Psoas muscle (tissue), 8 donors: ENCODE data around the gene PLEKHA6. TPM values are rescaled to one million over a fixed set of nuclear protein-coding genes. Genes with fewer than 3 reads are reported as not detected.

Source experiments
- ATAC-seq, 4 donors: fragments of 200-7000 bp; cut with Tn5 transposase; one replicate each; pipeline ENCODE4 v1.9.1; 2020; ENCODE audit warnings: moderate library complexity in 3 of 4, mild to moderate bottlenecking in 2 of 4
- DNase-seq, 2 donors: peaks; one replicate each; pipeline ENCODE4 v3.0.0-alpha.2; 2020
- H3K27ac ChIP-seq: fragments of 200-600 bp; one replicate; pipeline ENCODE4 v1.8.0; 2022
- H3K27me3 ChIP-seq, 3 donors: fragments of 200-600 bp in 1 of 3; one replicate each; pipeline versions ENCODE4 v1.6.1 to v1.8.0; 2013 to 2022; ENCODE audit warnings: low read length in 2 of 3, mild to moderate bottlenecking in 2 of 3, moderate library complexity in 1 of 3; ENCODE audit not compliant: insufficient read depth in 3 of 3
- H3K36me3 ChIP-seq, 2 donors: fragments of 200-600 bp in 1 of 2; one replicate each; pipeline versions ENCODE4 v1.6.1 to v1.8.0; 2013 to 2022; ENCODE audit warnings: low read depth in 1 of 2, mild to moderate bottlenecking in 1 of 2, moderate library complexity in 1 of 2; ENCODE audit not compliant: insufficient read depth in 1 of 2
- H3K4me1 ChIP-seq: fragments of 200-600 bp; one replicate; pipeline ENCODE4 v1.8.0; 2022
- H3K4me3 ChIP-seq: fragments of 200-600 bp; one replicate; pipeline ENCODE4 v1.8.0; 2022; ENCODE audit warnings: mild to moderate bottlenecking
- H3K9me3 ChIP-seq: fragments of 200-600 bp; one replicate; pipeline ENCODE4 v1.8.0; 2022
- CTCF ChIP-seq: fragments of 200-600 bp; IDR thresholded peaks from one replicate; pipeline ENCODE4 v1.8.0; 2022; ENCODE audit warnings: antibody characterized with exemption
- WGBS, 3 donors: extraction: QIAGEN DNeasy Blood & Tissue Kit; methylation state at CpG; one replicate each; pipeline versions ENCODE4 v1.1.6 to v1.1.7; 2013; 5-methylcytosine and 5-hydroxymethylcytosine counted together
- intact Hi-C, 2 donors: fragments of 100-400 bp; cut with DNase I; formaldehyde crosslinking; loops; one replicate each; pipeline versions ENCODE4 v1.11.0 to v1.14.2; 2022
- polyA plus RNA-seq, 3 donors: library from polyadenylated mRNA; stranded (reverse); fragments of 200-250 nt; gene quantifications; one replicate each; pipeline ENCODE4 v1.2.3, GENCODE V29; 2013
- total RNA-seq, 4 donors: library from RNA; stranded (reverse); fragmentation: NEBNext Ultra II Directional in 2 of 4; extraction: Animal tissue kit (Norgen Biotek cat#: 25700) in 2 of 4; gene quantifications; one replicate each; pipeline versions ENCODE4 v1.2.1 to v1.2.4, GENCODE V29; 2021 to 2023
- donor health status: healthy with polysubstance abuse.
- donor health status: DM: no; HTN: no; CAD: no; lungs with moderate emphysema.
- donor health status: Bipolar disorder and iron deficiency.
- donor health status: healthy.
- donor health status: DM: yes; HTN: yes; CAD: no.
- donor health status: DM: no; HTN: no; CAD: no.
- donor health status: DM: no; HTN: no; CAD: no.
- donor health status: DM: yes; HTN: yes; CAD: no.

The PLEKHA6 gene
- total and polyA plus RNA-seq, 7 donors, result 0.92 to 7.1 (median 1.7) TPM

DNA sequence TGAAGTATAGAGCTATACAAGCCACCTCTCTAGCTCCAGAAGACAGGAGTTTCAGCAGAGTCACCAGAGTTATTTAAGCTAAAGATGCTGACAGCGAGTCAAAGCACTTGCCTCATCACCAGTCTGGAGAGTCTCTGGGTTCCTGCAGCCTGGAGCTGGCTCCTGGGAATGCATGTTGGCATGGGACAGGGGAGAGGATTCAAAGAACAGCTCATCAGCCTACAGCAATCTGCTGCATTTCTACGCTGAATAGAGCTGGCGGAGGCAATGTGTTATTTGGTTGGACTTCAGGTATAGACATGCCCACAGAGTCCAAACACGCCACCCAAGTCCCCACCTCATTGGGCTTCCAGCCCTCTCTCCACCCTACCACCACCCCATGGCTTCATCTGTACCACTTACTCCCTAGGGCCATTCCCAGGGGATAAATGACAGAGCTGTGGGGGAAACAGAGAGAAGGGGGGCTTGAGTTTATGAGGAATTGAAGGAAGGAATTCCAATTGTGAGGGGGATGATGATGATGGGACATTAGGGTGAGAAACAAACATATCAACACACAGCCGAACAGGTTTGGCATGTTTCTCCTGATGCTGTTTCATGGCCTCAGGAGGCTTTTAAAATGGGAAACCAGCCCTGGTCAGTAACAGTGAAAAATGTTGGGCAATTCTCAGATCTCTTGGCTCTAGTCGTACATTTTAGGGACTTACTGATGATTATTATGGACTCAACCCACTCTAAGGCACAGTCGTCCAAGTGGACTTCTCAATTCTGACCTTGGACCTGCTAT is 58.4 kb downstream of the PLEKHA6 start:
- Histone ChIP-seq H3K27ac (no peak overlapping the region), H3K36me3 (no peaks in the 10 kb centered on the region), H3K4me1 (no peaks in the 10 kb centered on the region), H3K27me3 (peaks cover 0 to 25% (median 5%) of the 10 kb centered on the region in 3 donors), H3K9me3 (no peaks in the 10 kb centered on the region), H3K4me3 (no peak overlapping the region)
- TF ChIP-seq CTCF, result no peak
- intact Hi-C loops, result no loop called here
- ATAC-seq, result peak in 3 of 4 donors; percentile 28 to 61 (median 38)
- DNase-seq, result peak; percentile 40 to 68
- 66 to 83% (median 68%) methylated on average over 7 of the region's 7 CpGs for WGBS, 3 donors

DNA sequence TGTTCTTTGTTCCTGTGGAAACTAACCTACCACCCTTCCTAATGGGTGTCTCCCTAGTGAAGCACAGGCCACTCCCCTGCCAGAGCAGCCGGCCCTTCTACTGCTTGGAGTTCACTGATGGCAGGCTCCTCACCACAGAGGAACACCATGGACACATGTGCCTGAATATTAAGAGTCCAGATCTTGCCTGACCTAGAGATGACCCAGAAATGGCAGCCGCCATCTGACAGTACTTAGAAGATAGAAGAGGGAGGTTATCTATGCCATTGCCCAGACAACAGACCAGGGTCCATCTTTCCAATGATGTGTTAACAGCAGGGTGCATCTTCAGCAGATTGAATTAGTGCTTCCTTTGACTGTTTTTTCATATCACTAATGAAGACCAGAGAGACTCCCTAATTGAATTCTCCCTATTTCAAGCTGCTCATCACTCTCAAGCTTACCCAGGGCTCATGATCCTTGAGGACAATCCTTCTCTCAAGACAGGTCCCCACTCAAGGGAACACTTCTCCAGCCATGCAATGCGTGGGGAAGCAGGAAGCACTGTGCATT is 59.8 kb downstream of the PLEKHA6 start:
- intact Hi-C loops, result no loop called here
- no peak overlapping the region for H3K27ac ChIP-seq
- 46 to 78% (median 68%) methylated on average over 3 of the region's 3 CpGs for WGBS, 3 donors
- ATAC-seq (peak in 2 of 4 donors; percentile 28 to 32), DNase-seq (peak in 1 of 2 donors; percentile 63)
- H3K36me3 ChIP-seq, result no peaks in the 10 kb centered on the region
- H3K27me3 ChIP-seq, result peaks cover 0 to 16% (median 4%) of the 10 kb centered on the region in 3 donors
- H3K4me3 ChIP-seq, result no peak overlapping the region
- TF ChIP-seq CTCF, result no peak
- no peaks in the 10 kb centered on the region for H3K9me3 ChIP-seq
- no peaks in the 10 kb centered on the region for H3K4me1 ChIP-seq

GRCh38 chr1:204296431-204296988 is 63.2 kb downstream of the PLEKHA6 start:
- intact Hi-C loops, result no loop called here
- Histone ChIP-seq H3K4me1 (peaks cover 9% of the 10 kb centered on the region), H3K4me3 (no peak overlapping the region), H3K27ac (no peak overlapping the region), H3K36me3 (no peaks in the 10 kb centered on the region), H3K27me3 (peaks cover 0 to 32% (median 9%) of the 10 kb centered on the region in 3 donors), H3K9me3 (no peaks in the 10 kb centered on the region)
- ATAC-seq, result peak in 1 of 4 donors; percentile 17
- DNase-seq, result no peak
- no peak for TF ChIP-seq CTCF
- 53 to 63% (median 53%) methylated on average over 7 of the region's 7 CpGs for WGBS, 3 donors

DNA sequence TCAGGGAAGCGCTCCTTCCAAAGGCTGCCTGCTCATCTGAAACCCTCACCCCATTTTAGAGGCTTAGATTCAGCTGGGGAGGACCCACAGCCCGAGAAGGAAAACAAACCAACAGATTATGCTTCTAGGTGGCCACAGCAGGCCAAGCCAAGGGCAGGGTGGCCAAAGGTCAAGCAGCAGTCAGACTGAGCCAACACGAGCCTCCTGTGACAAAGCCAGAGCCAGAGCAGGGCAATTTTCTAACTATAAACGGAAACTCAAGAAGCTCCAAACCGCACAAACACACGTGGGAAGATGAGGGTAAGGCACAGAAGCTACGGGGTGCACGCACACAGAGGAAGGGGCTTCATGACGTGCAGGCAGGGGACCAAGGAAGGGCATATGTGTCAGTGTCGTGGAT is 64.1 kb downstream of the PLEKHA6 start:
- intact Hi-C loops, result no loop called here
- ATAC-seq (peak in 3 of 4 donors; percentile 38 to 47 (median 42)), DNase-seq (peak in 1 of 2 donors; percentile 63)
- Histone ChIP-seq H3K27ac (no peak overlapping the region), H3K4me3 (no peak overlapping the region), H3K4me1 (peaks cover 9% of the 10 kb centered on the region), H3K36me3 (no peaks in the 10 kb centered on the region), H3K27me3 (peaks cover 0 to 35% (median 9%) of the 10 kb centered on the region in 3 donors), H3K9me3 (no peaks in the 10 kb centered on the region)
- 31 to 39% (median 37%) methylated on average over 10 of the region's 10 CpGs for WGBS, 3 donors
- TF ChIP-seq CTCF, result no peak
